ENCODE data around the gene MYO5B. TPM values are rescaled to one million over a fixed set of nuclear protein-coding genes. Genes with fewer than 3 reads are reported as not detected.
"Not testable (repeated sequence)": the region's sequence is repeated elsewhere in the genome, so short reads cannot be mapped to it uniquely, and the experiment has no call there.

The MYO5B gene
- polyA plus RNA-seq, 3 donors: 1.4 to 8.2 (median 3.3) TPM

GRCh38 chr18:50127516-50128210, 67.3 kb downstream of the MYO5B start:
- H3K27ac ChIP-seq (ENCODE audit: low read depth, low read length): no peak overlapping the region
- 78 to 97% (median 95%) methylated on average over 4 of the region's 4 CpGs for WGBS, 3 donors

GRCh38 chr18:50126471-50126870, 68.5 kb downstream of the MYO5B start:
- H3K27ac ChIP-seq (ENCODE audit: low read depth, low read length): no peak overlapping the region
- WGBS, 3 donors: 60 to 61% (median 60%) methylated on average over 3 of the region's 3 CpGs

- WGBS, 3 donors: 80 to 92% (median 86%) methylated on average over 1 of the region's 1 CpG
- H3K27ac ChIP-seq (ENCODE audit: low read depth, low read length): no peak overlapping the region
Measured at GRCh38 chr18:50125456-50125855, 69.5 kb downstream of the MYO5B start.

- no peak overlapping the region for H3K27ac ChIP-seq (ENCODE audit: low read depth, low read length)
Measured at GRCh38 chr18:50119296-50119695, 75.7 kb downstream of the MYO5B start.

GRCh38 chr18:50117863-50118262, 77.1 kb downstream of the MYO5B start:
- 51 to 77% (median 66%) methylated on average over 3 of the region's 3 CpGs for WGBS, 3 donors
- H3K27ac ChIP-seq (ENCODE audit: low read depth, low read length): no peak overlapping the region

More at GRCh38 chr18:50119296-50119695, 75.7 kb downstream of the MYO5B start:
- 47 to 61% (median 48%) methylated on average over 5 of the region's 5 CpGs for WGBS, 3 donors

- 40 to 51% (median 50%) methylated on average over 2 of the region's 2 CpGs for WGBS, 3 donors
Measured at GRCh38 chr18:50115095-50115494, 79.9 kb downstream of the MYO5B start.

GRCh38 chr18:50114448-50114847, 80.5 kb downstream of the MYO5B start:
- 71 to 84% (median 81%) methylated on average over 6 of the region's 6 CpGs for WGBS, 3 donors
- no peak overlapping the region for H3K27ac ChIP-seq (ENCODE audit: low read depth, low read length)

More at GRCh38 chr18:50115095-50115494, 79.9 kb downstream of the MYO5B start:
- no peak overlapping the region for H3K27ac ChIP-seq (ENCODE audit: low read depth, low read length)

- 41 to 78% (median 63%) methylated on average over 2 of the region's 2 CpGs for WGBS, 3 donors
- no peak overlapping the region for H3K27ac ChIP-seq (ENCODE audit: low read depth, low read length)
Measured at GRCh38 chr18:50113726-50114125, 81.2 kb downstream of the MYO5B start.

GRCh38 chr18:50111398-50111797, 83.5 kb downstream of the MYO5B start:
- 35 to 70% (median 66%) methylated on average over 1 of the region's 1 CpG for WGBS, 3 donors
- H3K27ac ChIP-seq (ENCODE audit: low read depth, low read length): no peak overlapping the region

GRCh38 chr18:50107468-50107977, 87.4 kb downstream of the MYO5B start:
- no peak overlapping the region for H3K27ac ChIP-seq (ENCODE audit: low read depth, low read length)
- WGBS, 3 donors: 80 to 83% (median 81%) methylated on average over 2 of the region's 2 CpGs

- 89 to 93% (median 93%) methylated on average over 1 of the region's 1 CpG for WGBS, 3 donors
- H3K27ac ChIP-seq (ENCODE audit: low read depth, low read length): no peak overlapping the region
Measured at GRCh38 chr18:50105027-50105426, 89.9 kb downstream of the MYO5B start.

GRCh38 chr18:50104421-50104820, 90.5 kb downstream of the MYO5B start:
- H3K27ac ChIP-seq (ENCODE audit: low read depth, low read length): no peak overlapping the region
- WGBS, 3 donors: 81 to 92% (median 89%) methylated on average over 3 of the region's 3 CpGs

- 58 to 82% (median 78%) methylated on average over 4 of the region's 4 CpGs for WGBS, 3 donors
- H3K27ac ChIP-seq (ENCODE audit: low read depth, low read length): no peak overlapping the region
Measured at GRCh38 chr18:50099725-50100407, 95.1 kb downstream of the MYO5B start.

- 31 to 77% (median 36%) methylated on average over 2 of the region's 2 CpGs for WGBS, 3 donors
- no peak overlapping the region for H3K27ac ChIP-seq (ENCODE audit: low read depth, low read length)
Measured at GRCh38 chr18:50097702-50098101, 97.2 kb downstream of the MYO5B start.

GRCh38 chr18:50096766-50097435, 98.0 kb downstream of the MYO5B start:
- no peak overlapping the region for H3K27ac ChIP-seq (ENCODE audit: low read depth, low read length)

GRCh38 chr18:50094786-50095185, 100.2 kb downstream of the MYO5B start:
- not testable (repeated sequence) for H3K27ac ChIP-seq (ENCODE audit: low read depth, low read length)
- 89 to 96% (median 89%) methylated on average over 5 of the region's 5 CpGs for WGBS, 3 donors

More at GRCh38 chr18:50096766-50097435, 98.0 kb downstream of the MYO5B start:
- WGBS, 3 donors: 44 to 85% (median 83%) methylated on average over 3 of the region's 3 CpGs

- WGBS, 3 donors: 60 to 84% (median 73%) methylated on average over 2 of the region's 2 CpGs
- no peak overlapping the region for H3K27ac ChIP-seq (ENCODE audit: low read depth, low read length)
Measured at GRCh38 chr18:50094221-50094773, 100.7 kb downstream of the MYO5B start.

GRCh38 chr18:50093366-50094064, 101.4 kb downstream of the MYO5B start:
- no peak overlapping the region for H3K27ac ChIP-seq (ENCODE audit: low read depth, low read length)
- 77 to 87% (median 81%) methylated on average over 6 of the region's 6 CpGs for WGBS, 3 donors

Data from adipose tissue (tissue), 3 donors.